NCI-H1417 (cell line): ENCODE measurements around the gene TPBGL.
A peak's percentile ranks its signal among the peaks of the same experiment; 100 is the strongest.

Source experiments
- DNase-seq, 3 experiments: peaks; one replicate each; lab custom pipeline; 2025; lab: John Stamatoyannopoulos, UW

Gene TPBGL

DNA sequence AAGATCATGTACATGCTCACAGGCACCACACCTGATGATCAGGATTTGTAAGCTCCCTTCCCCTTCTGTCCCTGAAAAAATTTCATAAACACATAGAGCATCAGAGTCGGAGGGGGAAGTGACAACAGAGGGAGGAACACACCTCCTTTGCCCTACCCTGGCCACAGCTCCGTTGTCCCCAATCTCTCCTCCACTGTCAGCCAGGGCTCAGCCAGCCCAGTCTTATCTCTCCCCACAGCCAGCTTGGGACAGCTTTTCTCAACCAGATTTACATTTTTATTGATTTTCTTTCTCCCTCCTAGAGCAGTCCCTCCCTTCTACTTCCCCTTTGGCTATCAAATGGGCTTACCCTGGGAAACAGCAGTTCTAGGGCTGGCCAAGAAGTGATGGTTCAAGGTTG is 32.1 kb upstream of the TPBGL start:
- DNase-seq = no peak

DNA sequence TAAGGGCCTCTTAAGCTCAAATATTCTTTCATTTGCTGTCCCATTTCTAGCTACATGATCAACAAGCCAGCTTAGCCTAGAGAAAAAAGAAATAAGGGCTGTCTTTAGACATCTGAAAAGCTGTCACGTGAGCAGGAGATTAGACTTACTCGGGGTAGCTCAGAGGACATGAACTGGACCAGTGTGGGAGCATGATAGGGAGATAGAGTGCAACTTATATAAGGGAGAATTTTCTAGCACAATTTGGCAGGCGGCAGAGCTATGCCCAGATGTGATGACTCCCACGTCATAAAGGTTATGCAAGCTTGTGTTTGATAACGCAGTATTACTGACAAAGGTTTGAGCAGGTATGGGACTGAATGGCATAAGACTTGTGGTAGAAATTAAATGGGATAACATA is 28.2 kb upstream of the TPBGL start:
- no peak for DNase-seq

GRCh38 chr11:75214411-75214821 is 26.2 kb upstream of the TPBGL start:
- DNase-seq = no peak

DNA sequence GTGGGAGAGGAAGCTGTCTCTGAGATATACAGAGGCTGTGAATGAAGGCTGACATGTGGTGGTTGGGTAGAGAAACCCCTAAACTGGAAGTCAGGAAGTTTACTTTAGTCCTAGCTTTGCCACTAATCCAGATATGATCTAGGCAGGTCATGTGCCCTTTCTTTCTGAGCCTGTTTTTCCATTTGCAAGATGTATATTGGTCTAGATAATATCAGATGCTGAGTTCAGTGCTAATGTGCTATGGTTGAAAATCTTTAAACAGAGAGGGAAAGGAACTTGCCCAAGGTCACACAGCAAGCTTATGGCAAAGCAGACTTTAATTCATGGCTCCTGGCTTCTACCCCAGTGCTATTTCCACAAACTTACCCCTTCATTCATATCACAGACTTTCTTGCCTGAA is 25.7 kb upstream of the TPBGL start:
- no peak for DNase-seq

- DNase-seq = peak in 1 of 3 experiments; percentile 22
These were observed 20.7 kb upstream of the TPBGL start for GRCh38 chr11:75219869-75220268.

DNA sequence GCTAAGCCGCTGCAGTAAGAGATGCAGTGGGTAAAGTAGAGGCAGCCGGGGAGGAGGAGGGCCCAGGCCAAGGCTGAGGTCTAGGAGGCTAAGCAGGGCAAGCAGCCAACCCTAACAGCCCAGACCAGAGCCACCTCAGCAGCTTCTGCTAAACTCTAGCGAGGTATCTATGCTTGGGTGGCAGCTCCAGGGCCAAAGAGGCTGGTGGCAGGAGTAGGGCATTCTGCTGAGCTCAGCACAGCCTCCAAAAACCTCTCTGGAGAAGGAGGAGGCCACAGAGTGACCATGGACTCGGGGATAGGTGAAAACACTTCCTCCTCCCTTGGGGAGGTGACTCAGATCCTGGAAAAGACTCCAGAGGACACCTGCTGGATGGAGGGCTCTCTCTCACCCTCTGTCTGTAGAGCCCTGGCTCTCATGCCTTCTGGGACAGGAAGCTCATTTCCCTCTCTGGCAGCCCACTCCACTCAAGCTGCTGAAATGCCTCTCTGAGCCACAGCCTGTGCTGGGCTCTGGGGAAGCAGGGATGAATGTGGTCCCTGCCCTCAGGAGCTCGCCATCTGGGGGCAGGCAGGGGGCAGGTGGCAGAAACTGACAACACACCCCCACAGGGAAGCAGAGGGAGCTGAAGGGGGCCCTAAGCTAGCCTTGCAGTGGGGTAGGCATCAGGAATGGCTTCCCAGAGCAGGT is 16.5 kb upstream of the TPBGL start:
- no peak for DNase-seq

- DNase-seq = no peak
These were observed 14.8 kb upstream of the TPBGL start for GRCh38 chr11:75225794-75226193.

DNA sequence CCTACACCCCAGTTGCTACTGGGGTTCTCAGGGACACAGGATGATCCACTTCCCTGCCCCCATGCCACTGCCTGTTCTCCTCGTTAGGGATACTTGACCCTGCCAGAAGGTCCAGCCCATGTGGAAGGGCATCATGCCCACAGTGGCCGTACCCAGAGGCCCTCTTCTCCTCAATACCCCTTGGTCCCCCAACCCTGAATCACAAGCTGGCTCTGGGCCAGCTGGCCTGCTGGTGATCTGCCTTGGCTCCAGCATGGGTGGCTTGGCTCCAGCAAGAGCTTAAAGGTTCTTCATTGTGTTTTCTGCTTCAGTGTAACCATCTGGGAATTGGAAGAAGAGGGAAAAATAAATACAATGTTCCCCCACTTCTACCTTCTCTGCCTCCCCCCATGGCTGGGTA is 11.1 kb upstream of the TPBGL start:
- DNase-seq = no peak

GRCh38 chr11:75230621-75231020 is 10.0 kb upstream of the TPBGL start:
- DNase-seq = no peak

GRCh38 chr11:75233754-75234172 is 6.8 kb upstream of the TPBGL start:
- DNase-seq = no peak

DNA sequence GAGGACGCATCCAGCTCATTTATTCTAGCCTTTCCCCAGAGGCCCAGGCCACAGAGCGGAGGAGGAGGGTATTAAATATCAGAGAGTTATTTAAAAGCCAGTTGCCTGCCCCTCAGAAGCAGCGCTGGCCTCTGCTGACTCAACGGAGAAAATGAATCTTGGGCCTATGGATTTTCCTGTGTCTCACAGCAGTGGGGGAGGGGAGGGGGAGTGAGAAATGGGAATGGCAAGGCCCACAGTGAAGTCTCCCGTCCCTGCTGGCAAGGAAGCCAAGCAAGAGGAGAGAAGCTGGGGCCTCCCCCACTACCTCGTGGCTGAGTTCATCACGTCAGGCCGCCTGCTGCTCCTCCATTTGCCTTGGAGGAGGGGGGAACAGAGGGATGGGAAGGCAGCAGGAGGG is 4.5 kb upstream of the TPBGL start:
- no peak for DNase-seq

DNA sequence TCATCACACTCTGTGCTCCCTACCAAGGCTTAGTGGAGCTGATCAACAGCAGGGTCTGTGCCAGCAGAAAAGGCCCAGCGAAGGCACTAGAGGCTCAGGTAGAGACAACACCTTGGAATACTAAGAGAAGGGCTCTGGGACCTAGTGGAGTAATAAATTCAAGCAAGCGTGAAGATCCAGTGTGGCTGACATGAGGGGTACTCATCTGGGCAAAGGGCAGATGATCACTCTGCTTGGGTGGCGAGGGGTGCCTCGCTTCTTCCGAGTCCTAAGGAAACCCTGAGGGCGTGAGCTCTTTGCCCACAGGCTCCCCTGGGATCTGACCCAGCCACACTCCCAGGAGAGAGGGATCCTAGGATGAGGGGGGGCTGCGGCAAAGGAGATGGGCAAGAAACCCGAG is 3.5 kb upstream of the TPBGL start:
- DNase-seq = peak in 1 of 3 experiments; percentile 60

DNA sequence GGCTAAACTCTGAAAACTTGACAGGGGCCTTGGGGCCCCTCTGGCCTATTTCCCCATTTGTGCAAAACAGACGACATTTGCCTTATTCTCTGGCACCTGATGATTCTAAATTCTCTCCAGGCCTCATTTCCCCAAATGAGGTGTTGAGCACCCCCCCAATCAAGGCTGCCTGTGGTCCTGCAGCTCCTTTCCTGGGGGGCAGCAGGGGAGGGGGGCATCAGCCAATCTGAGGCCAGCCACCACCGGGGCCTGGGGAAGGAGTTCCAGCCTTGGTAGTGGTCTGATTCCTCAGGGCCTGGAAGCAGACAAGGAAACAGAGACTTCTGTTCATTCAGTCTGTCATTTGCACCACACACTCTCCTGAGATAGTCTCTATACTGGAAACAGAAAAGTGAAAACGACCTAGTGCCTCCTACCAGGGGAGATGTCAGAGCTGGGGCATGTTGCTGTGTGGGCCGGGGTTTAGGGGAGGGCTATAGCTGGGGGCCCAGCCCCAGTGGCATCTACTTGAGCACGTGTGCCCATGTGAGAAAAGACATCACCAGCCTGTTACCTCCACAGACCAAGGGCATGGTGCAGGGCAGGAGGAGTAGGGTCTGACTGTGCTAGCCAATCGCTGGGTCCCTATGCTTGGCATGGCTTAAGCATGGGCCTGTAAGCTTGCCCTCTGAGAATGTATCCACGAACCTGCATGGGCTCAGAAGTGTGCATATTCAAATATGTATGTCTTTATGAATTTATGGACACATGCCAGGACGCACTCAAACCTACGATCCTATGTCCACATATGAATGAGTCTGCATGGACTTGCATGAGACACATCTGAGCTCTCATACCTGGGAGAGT is 1.8 kb upstream of the TPBGL start:
- no peak for DNase-seq

- DNase-seq = no peak
These were observed 863 bp upstream of the TPBGL start for GRCh38 chr11:75239531-75240290.

- DNase-seq = peak; percentile 89 to 93 (median 91)
These were observed 697 bp downstream of the TPBGL start for GRCh38 chr11:75241036-75241905.

- DNase-seq = peak in 1 of 3 experiments; percentile 45
These were observed 1.5 kb downstream of the TPBGL start for GRCh38 chr11:75241906-75242644.

GRCh38 chr11:75242722-75243600 is 2.4 kb downstream of the TPBGL start:
- DNase-seq = no peak

DNA sequence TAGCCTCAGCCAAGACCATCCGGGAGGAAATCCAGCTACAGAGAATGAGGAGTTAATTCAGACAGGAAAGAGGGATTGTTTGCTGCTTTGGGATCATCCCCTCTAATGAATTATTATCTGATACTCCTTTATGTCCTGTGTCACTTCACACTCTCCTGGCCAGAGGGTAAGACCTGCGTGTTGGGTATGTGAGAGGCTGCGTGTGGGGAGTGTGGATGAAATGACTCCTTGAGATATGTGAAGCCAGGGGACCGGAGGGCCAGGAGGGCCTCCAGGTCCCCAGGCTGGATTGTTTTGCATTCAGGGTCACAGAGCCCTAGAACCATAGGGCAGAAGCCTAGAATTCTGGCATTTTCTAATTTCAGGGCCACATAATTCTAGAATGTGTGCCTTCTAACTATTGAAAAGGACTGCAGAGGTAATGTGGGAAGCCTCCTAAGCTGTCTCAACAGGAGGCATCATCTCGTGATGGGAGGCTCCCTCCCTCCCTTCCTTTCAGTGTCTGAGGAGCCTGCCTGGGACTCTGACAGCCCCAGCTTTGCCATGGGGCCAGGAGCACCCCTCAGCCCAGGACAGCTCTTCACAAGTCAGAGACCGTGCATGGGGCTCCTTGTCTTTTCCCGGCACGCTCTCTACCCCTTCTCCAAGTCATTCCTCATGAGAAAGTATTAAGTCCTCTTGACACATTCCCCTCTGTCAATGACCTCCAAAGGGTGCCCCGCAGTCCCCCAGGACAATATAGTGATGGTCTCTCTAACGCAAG is 3.7 kb downstream of the TPBGL start:
- DNase-seq = no peak

GRCh38 chr11:75245356-75246005 is 4.9 kb downstream of the TPBGL start:
- no peak for DNase-seq
